Suprapubic skin (tissue), 4 donors: ENCODE data around the gene METTL22.

Experiments used
- CTCF ChIP-seq, 2 donors: fragments of 200-600 bp in 1 of 2; fragments of 450-650 bp in 1 of 2; sonication (generic) in 1 of 2; IDR thresholded peaks; one replicate each; pipeline ENCODE4 v1.5.1; 2016 to 2019; ENCODE audit warnings: antibody characterized with exemption in 2 of 2, mild to moderate bottlenecking in 1 of 2, moderate library complexity in 1 of 2
- EP300 ChIP-seq: sonication (generic); formaldehyde crosslinking; IDR thresholded peaks from one replicate; pipeline ENCODE4 v1.6.1; 2017; ENCODE audit warnings: antibody characterized with exemption
- POLR2A ChIP-seq, 2 donors: fragments of 450-650 bp; IDR thresholded peaks; one replicate each; pipeline ENCODE4 v1.6.1; 2017; ENCODE audit warnings: antibody characterized with exemption in 2 of 2, mild to moderate bottlenecking in 2 of 2, moderate library complexity in 2 of 2
- POLR2AphosphoS5 ChIP-seq, 3 donors: sonication (generic); formaldehyde crosslinking; IDR thresholded peaks; one replicate each; pipeline ENCODE4 v1.6.1; 2017; ENCODE audit warnings: antibody characterized with exemption in 3 of 3

- TF ChIP-seq POLR2A (IDR thresholded peaks at IDR 0.05) = no peak
- no peak for TF ChIP-seq CTCF (IDR thresholded peaks at IDR 0.05)
- no peak for TF ChIP-seq POLR2AphosphoS5 (IDR thresholded peaks at IDR 0.05)
- no peak for TF ChIP-seq EP300
Measured at GRCh38 chr16:8685617-8686016, 64.1 kb downstream of the METTL22 start.
